Endodermal cell (in vitro differentiated cells): ENCODE measurements around the gene TBC1D13. TPM values are rescaled to one million over a fixed set of nuclear protein-coding genes. Genes with fewer than 3 reads are reported as not detected.

Source experiments
- DNase-seq: peaks from one replicate; pipeline ENCODE4 v3.0.0-alpha.2; 2017
- H3K27ac ChIP-seq: 2 replicates; pipeline ENCODE4 v1.5.1; 2013; ENCODE audit warnings: mild to moderate bottlenecking, low read depth, low read length, moderate library complexity
- H3K27me3 ChIP-seq: 2 replicates; pipeline ENCODE4 v1.6.1; 2013; ENCODE audit warnings: mild to moderate bottlenecking, low read length, moderate library complexity; ENCODE audit not compliant: insufficient read depth, control insufficient read depth, poor library complexity, severe bottlenecking
- H3K36me3 ChIP-seq: 2 replicates; pipeline ENCODE4 v1.7.0; 2013; ENCODE audit warnings: mild to moderate bottlenecking, low read length, moderate library complexity; ENCODE audit not compliant: control insufficient read depth, insufficient read depth
- H3K4me1 ChIP-seq: one replicate; pipeline ENCODE4 v1.7.0; 2013; ENCODE audit warnings: low read length; ENCODE audit not compliant: control insufficient read depth, insufficient read depth
- H3K4me3 ChIP-seq: 2 replicates; pipeline ENCODE4 v1.5.1; 2013; ENCODE audit warnings: mild to moderate bottlenecking, low read length, moderate library complexity
- H3K9ac ChIP-seq: 2 replicates; pipeline ENCODE4 v1.6.1; 2013; ENCODE audit warnings: mild to moderate bottlenecking, low read length, moderate library complexity; ENCODE audit not compliant: poor library complexity, severe bottlenecking; ENCODE audit errors: extremely low read depth
- H3K9me3 ChIP-seq: 2 replicates; pipeline ENCODE4 v1.6.1; 2013; ENCODE audit warnings: mild to moderate bottlenecking, low read length, moderate library complexity; ENCODE audit not compliant: control insufficient read depth
- H3K27ac Mint-ChIP-seq: 2 replicates; pipeline ENCODE4 v1.8.0; 2020; ENCODE audit warnings: mixed read lengths
- H3K27me3 Mint-ChIP-seq: 2 replicates; pipeline ENCODE4 v1.8.0; 2021; ENCODE audit warnings: mild to moderate bottlenecking, mixed read lengths; ENCODE audit not compliant: insufficient read depth
- H3K36me3 Mint-ChIP-seq: 2 replicates; pipeline ENCODE4 v1.8.0; 2020; ENCODE audit warnings: low read depth, mixed read lengths
- H3K4me1 Mint-ChIP-seq: 2 replicates; pipeline ENCODE4 v1.8.0; 2020; ENCODE audit warnings: mixed read lengths
- H3K4me3 Mint-ChIP-seq: 2 replicates; pipeline ENCODE4 v1.8.0; 2020; ENCODE audit warnings: mild to moderate bottlenecking, moderate library complexity, mixed read lengths
- H3K9me3 Mint-ChIP-seq: 2 replicates; pipeline ENCODE4 v1.8.0; 2020; ENCODE audit warnings: mild to moderate bottlenecking, mixed read lengths
- CTCF ChIP-seq: fragments of 200-600 bp; sonication (generic); conservative IDR thresholded peaks from 2 replicates; pipeline ENCODE4 v1.5.0; 2021; ENCODE audit warnings: antibody characterized with exemption, mild to moderate bottlenecking
- WGBS, 2 experiments: methylation state at CpG; one replicate each; pipeline versions ENCODE4 v1.1.5 to v1.1.7; 2013; ENCODE audit warnings: missing lambda C conversion rate in 2 of 2, mixed read lengths in 1 of 2; ENCODE audit not compliant: insufficient coverage in 1 of 2, insufficient read length in 1 of 2; 5-methylcytosine and 5-hydroxymethylcytosine counted together
- total RNA-seq, 2 donors: library from RNA; stranded (reverse); fragmentation: NEBNext Ultra II Directional in 1 of 2; extraction: Animal tissue kit (Norgen Biotek cat#: 25700) in 1 of 2; gene quantifications; 2 replicates in 1 of 2; 3 replicates in 1 of 2; pipeline ENCODE4 v1.2.1, GENCODE V29; 2021

Gene TBC1D13
- total RNA-seq, 2 donors from 2014 or later, result 30.2 to 34.3 TPM

- Histone ChIP-seq H3K4me1 (peaks cover 7% of the 10 kb centered on the region), H3K27ac (no peak overlapping the region), H3K36me3 (peaks cover 34% of the 10 kb centered on the region), H3K4me3 (peak overlapping the region; percentile 95), H3K9ac (peak overlapping the region; percentile 73), H3K27me3 (no peaks in the 10 kb centered on the region), H3K9me3 (no peaks in the 10 kb centered on the region)
- no peak for TF ChIP-seq CTCF
- H3K36me3 Mint-ChIP-seq, result peaks cover 23% of the 10 kb centered on the region
- peaks cover 2% of the 10 kb centered on the region for H3K9me3 Mint-ChIP-seq
- DNase-seq, result no peak
- H3K4me3 Mint-ChIP-seq, result peak overlapping the region; percentile 85
- H3K27ac Mint-ChIP-seq, result peak overlapping the region; percentile 83
- H3K27me3 Mint-ChIP-seq, result no peaks in the 10 kb centered on the region
- peaks cover 12% of the 10 kb centered on the region for H3K4me1 Mint-ChIP-seq
- 10 to 29% methylated on average over 2 to 6 of the region's 7 CpGs for WGBS, 2 experiments
These were observed 606 bp downstream of the TBC1D13 start for GRCh38 chr9:128787659-128788058.

- peaks cover 42% of the 10 kb centered on the region for H3K36me3 ChIP-seq
These were observed 1.4 kb downstream of the TBC1D13 start for GRCh38 chr9:128788445-128788844.

GRCh38 chr9:128790536-128790935, 3.5 kb downstream of the TBC1D13 start:
- Mint-ChIP-seq H3K36me3 (peaks cover 44% of the 10 kb centered on the region), H3K9me3 (no peaks in the 10 kb centered on the region), H3K4me1 (peaks cover 12% of the 10 kb centered on the region), H3K27ac (no peak overlapping the region), H3K4me3 (no peak overlapping the region), H3K27me3 (no peaks in the 10 kb centered on the region)
- no peak for TF ChIP-seq CTCF
- Histone ChIP-seq H3K27me3 (no peaks in the 10 kb centered on the region), H3K9ac (no peak overlapping the region), H3K9me3 (no peaks in the 10 kb centered on the region), H3K4me1 (peaks cover 7% of the 10 kb centered on the region), H3K36me3 (peaks cover 47% of the 10 kb centered on the region), H3K4me3 (no peak overlapping the region), H3K27ac (no peak overlapping the region)
- 95% methylated on average over 4 of the region's 4 CpGs; no CpG with 5 or more reads in 1 of the 2 experiments for WGBS, 2 experiments
- no peak for DNase-seq

More at GRCh38 chr9:128788445-128788844, 1.4 kb downstream of the TBC1D13 start:
- 89 to 90% methylated on average over 1 of the region's 1 CpG for WGBS, 2 experiments
- H3K4me1 Mint-ChIP-seq, result peaks cover 12% of the 10 kb centered on the region
- no peaks in the 10 kb centered on the region for H3K27me3 ChIP-seq
- no peaks in the 10 kb centered on the region for H3K27me3 Mint-ChIP-seq
- peak; percentile 60 for DNase-seq
- peak overlapping the region; percentile 83 for H3K27ac Mint-ChIP-seq
- peak overlapping the region; percentile 16 for H3K9ac ChIP-seq
- no peak for TF ChIP-seq CTCF
- H3K27ac ChIP-seq, result no peak overlapping the region
- H3K9me3 ChIP-seq, result no peaks in the 10 kb centered on the region
- peaks cover 7% of the 10 kb centered on the region for H3K4me1 ChIP-seq
- no peaks in the 10 kb centered on the region for H3K9me3 Mint-ChIP-seq
- H3K36me3 Mint-ChIP-seq, result peaks cover 31% of the 10 kb centered on the region
- peak overlapping the region; percentile 85 for H3K4me3 Mint-ChIP-seq
- peak overlapping the region; percentile 95 for H3K4me3 ChIP-seq
